Sigmoid colon (tissue), 4 donors: ENCODE results near the gene CBX6.

ENCODE experiments used
- CTCF ChIP-seq, 4 experiments: fragments of 450-650 bp in 3 of 4; fragments of 200-600 bp in 1 of 4; IDR thresholded peaks; one replicate each; pipeline ENCODE4 v1.5.1; 2016 to 2019; ENCODE audit warnings: antibody characterized with exemption in 4 of 4, mild to moderate bottlenecking in 3 of 4, moderate library complexity in 2 of 4
- POLR2A ChIP-seq, 2 donors: fragments of 450-650 bp; IDR thresholded peaks; one replicate each; pipeline ENCODE4 v1.6.1; 2016; ENCODE audit warnings: antibody characterized with exemption in 2 of 2, mild to moderate bottlenecking in 2 of 2, moderate library complexity in 2 of 2
- POLR2AphosphoS5 ChIP-seq, 4 donors: sonication (generic); formaldehyde crosslinking; IDR thresholded peaks; one replicate each; pipeline ENCODE4 v1.6.1; 2017; ENCODE audit warnings: antibody characterized with exemption in 4 of 4

DNA sequence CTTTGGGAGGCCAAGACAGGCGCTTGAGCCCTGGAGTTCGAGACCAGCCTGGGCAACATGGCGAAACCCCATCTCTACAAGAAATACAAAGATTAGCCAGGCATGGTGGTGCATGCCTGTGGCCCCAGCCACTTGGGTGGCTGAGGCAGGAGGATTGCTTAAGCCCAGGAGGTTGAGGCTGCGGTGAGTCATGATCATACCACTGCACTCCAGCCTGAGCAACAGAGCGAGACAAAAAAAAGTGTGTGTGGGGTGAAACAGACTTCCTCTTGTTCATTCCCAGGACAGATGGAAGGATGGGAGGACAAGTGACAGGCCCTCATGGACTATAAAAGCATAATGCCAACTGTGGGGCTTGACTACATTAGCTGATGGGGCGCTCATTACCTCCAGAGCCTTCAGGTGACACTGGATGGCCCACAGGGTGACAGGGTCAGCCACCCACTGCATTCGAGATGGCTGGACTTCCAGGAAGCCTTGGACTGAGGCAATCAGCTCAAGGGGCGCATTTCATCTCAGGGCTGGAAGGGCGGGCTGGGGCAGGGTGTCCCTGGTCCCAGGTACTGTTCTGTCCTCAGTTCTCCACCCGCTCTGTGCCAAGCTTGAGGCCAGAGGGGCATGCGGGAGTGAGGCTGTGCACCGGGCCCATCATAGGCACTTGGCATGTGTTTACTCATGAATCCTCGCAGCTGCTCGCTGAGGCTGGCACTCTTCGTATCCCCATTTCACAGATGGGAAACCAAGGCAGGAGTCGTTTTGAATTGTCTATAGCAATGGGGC, 40.7 kb downstream of the CBX6 start:
- TF ChIP-seq CTCF (IDR thresholded peaks at IDR 0.05) (no peak), POLR2A (IDR thresholded peaks at IDR 0.05) (no peak), POLR2AphosphoS5 (IDR thresholded peaks at IDR 0.05) (no peak)
